AG04450 (cell line): ENCODE measurements around the gene ARHGAP22. TPM values are rescaled to one million over a fixed set of nuclear protein-coding genes. Genes with fewer than 3 reads are reported as not detected.

Source experiments
- CTCF ChIA-PET: fragments of 300-600, 350-600 bp; formaldehyde crosslinking; extraction: SDS; loops from one replicate; lab custom pipeline; 2022; ENCODE audit warnings: antibody characterized with exemption, inconsistent platforms; lab: Charles Lee
- POLR2A ChIA-PET: fragments of 350-600 bp; formaldehyde crosslinking; extraction: SDS; loops from one replicate; lab custom pipeline; 2021; ENCODE audit warnings: antibody characterized with exemption, inconsistent platforms; lab: Yijun Ruan, JAX
- DNase-seq: peaks from one replicate; pipeline ENCODE4 v3.0.0-alpha.2; 2011; ENCODE audit warnings: low read depth, low spot score
- H3K27ac ChIP-seq: one replicate; pipeline ENCODE4 v1.5.1; 2012; ENCODE audit warnings: low read depth, low read length, control low read depth
- H3K27me3 ChIP-seq: one replicate; pipeline ENCODE4 v1.6.0; 2012; ENCODE audit warnings: low read length; ENCODE audit not compliant: control insufficient read depth, insufficient read depth
- H3K4me3 ChIP-seq: 2 replicates; pipeline ENCODE4 v1.5.1; 2011; ENCODE audit warnings: mild to moderate bottlenecking, low read depth, low read length, control low read depth
- H3K9me3 ChIP-seq: 2 replicates; pipeline ENCODE4 v1.5.1; 2012; ENCODE audit warnings: low read length; ENCODE audit not compliant: control insufficient read depth, insufficient read depth
- CTCF ChIP-seq: IDR thresholded peaks from 2 replicates; pipeline ENCODE4 v1.5.1; 2011; ENCODE audit warnings: low read depth, low read length, control low read depth, inconsistent platforms
- polyA plus RNA-seq: library from polyadenylated mRNA; depleted of rRNA; stranded (reverse); fragments of >200 nt; gene quantifications from 2 replicates; pipeline ENCODE4 v1.2.3, GENCODE V29; 2011; rRNA removed
- small RNA-seq: library from RNA; depleted of rRNA; stranded (forward); fragments of <200 nt; gene quantifications from one replicate; pipeline ENCODE3, GENCODE V24; 2012; ENCODE audit warnings: low read depth; ENCODE audit not compliant: insufficient read length

Gene ARHGAP22
- polyA plus RNA-seq, 1 experiment = 8.2 TPM

GRCh38 chr10:48398261-48398660, 206.6 kb downstream of the ARHGAP22 start:
- ChIA-PET POLR2A (no interaction called here), CTCF (interaction anchor here (2.8 kb wide), 1 partner anchor 13 kb away, joined by 16 read pairs; no protein-coding TSS in a partner anchor)
- Histone ChIP-seq H3K27ac (no peak overlapping the region), H3K27me3 (no peaks in the 10 kb centered on the region), H3K4me3 (no peak overlapping the region), H3K9me3 (no peaks in the 10 kb centered on the region)
- TF ChIP-seq CTCF = no peak
- no peak for DNase-seq

Small RNA genes lying within 50 kb of the gene (small RNA-seq; reads per million reads assigned to genes)
- gene AC016397.1 = not detected

Other genes starting within 250 kb of the ARHGAP22 start
- gene WDFY4, start 79.8 kb upstream of the ARHGAP22 start, polyA plus RNA-seq = not detected in 2 replicates